Measurements from ENCODE around the gene NFAM1. TPM values are rescaled to one million over a fixed set of nuclear protein-coding genes. Genes with fewer than 3 reads are reported as not detected.

Gene NFAM1
- total RNA-seq, 4 donors from 2014 or later, result 0.11 to 1.9 (median 0.99) TPM

- Histone ChIP-seq H3K27me3 (no peaks in the 10 kb centered on the region), H3K27ac (no peak overlapping the region), H3K9me3 (no peaks in the 10 kb centered on the region), H3K4me3 (no peak overlapping the region), H3K36me3 (no peaks in the 10 kb centered on the region), H3K4me1 (peaks cover 5 to 43% (median 7%) of the 10 kb centered on the region in 3 donors)
- 33 to 56% methylated on average over 9 to 10 of the region's 10 CpGs for WGBS, 2 donors
- TF ChIP-seq CTCF (IDR thresholded peaks at IDR 0.05) (peak in 1 of 6 experiments; percentile 7), POLR2A (IDR thresholded peaks at IDR 0.05) (no peak)
- no peak for DNase-seq
- intact Hi-C loops (cut with DNase I), result no loop called here
Observed at GRCh38 chr22:42353883-42354727, 78.1 kb downstream of the NFAM1 start.

GRCh38 chr22:42350373-42350772 is 81.8 kb downstream of the NFAM1 start:
- H3K4me3 ChIP-seq, result no peak overlapping the region
- 94 to 100% methylated on average over 2 to 3 of the region's 4 CpGs for WGBS, 2 donors
- H3K4me1 ChIP-seq, result peaks cover 0 to 15% (median 0%) of the 10 kb centered on the region in 3 donors
- TF ChIP-seq CTCF (IDR thresholded peaks at IDR 0.05) (no peak), POLR2A (IDR thresholded peaks at IDR 0.05) (no peak)
- no peaks in the 10 kb centered on the region for H3K36me3 ChIP-seq
- intact Hi-C loops (cut with DNase I), result no loop called here
- no peaks in the 10 kb centered on the region for H3K9me3 ChIP-seq
- no peak overlapping the region for H3K27ac ChIP-seq
- no peak for DNase-seq
- H3K27me3 ChIP-seq, result no peaks in the 10 kb centered on the region

GRCh38 chr22:42347281-42347824 is 84.8 kb downstream of the NFAM1 start:
- H3K27me3 ChIP-seq, result peaks cover 0 to 16% (median 0%) of the 10 kb centered on the region in 4 donors
- intact Hi-C loops (cut with DNase I), result no loop called here
- no peak overlapping the region for H3K27ac ChIP-seq
- no peak for DNase-seq
- 87 to 98% methylated on average over 7 to 17 of the region's 27 CpGs for WGBS, 2 donors
- H3K36me3 ChIP-seq, result no peaks in the 10 kb centered on the region
- TF ChIP-seq CTCF (IDR thresholded peaks at IDR 0.05), result no peak
- TF ChIP-seq POLR2A (IDR thresholded peaks at IDR 0.05), result no peak
- no peaks in the 10 kb centered on the region for H3K9me3 ChIP-seq
- H3K4me1 ChIP-seq, result peaks cover 10 to 26% (median 14%) of the 10 kb centered on the region in 3 donors
- no peak overlapping the region for H3K4me3 ChIP-seq

- no peak for TF ChIP-seq CTCF (IDR thresholded peaks at IDR 0.05)
- TF ChIP-seq POLR2A (IDR thresholded peaks at IDR 0.05), result no peak
- intact Hi-C loops (cut with DNase I), result no loop called here
- peaks cover 0 to 19% (median 0%) of the 10 kb centered on the region in 4 donors for H3K27me3 ChIP-seq
- no peak overlapping the region for H3K27ac ChIP-seq
- no peak for DNase-seq
- no peaks in the 10 kb centered on the region for H3K9me3 ChIP-seq
- peaks cover 10 to 33% (median 14%) of the 10 kb centered on the region in 3 donors for H3K4me1 ChIP-seq
- no peak overlapping the region for H3K4me3 ChIP-seq
- 71 to 89% methylated on average over 3 to 6 of the region's 8 CpGs for WGBS, 2 donors
- H3K36me3 ChIP-seq, result no peaks in the 10 kb centered on the region
Observed at GRCh38 chr22:42346722-42347121, 85.5 kb downstream of the NFAM1 start.

GRCh38 chr22:42345458-42345857 is 86.7 kb downstream of the NFAM1 start:
- 60% methylated on average over 1 of the region's 4 CpGs; no CpG with 5 or more reads in 1 of the 2 donors for WGBS, 2 donors
- Histone ChIP-seq H3K4me1 (peaks cover 10 to 45% (median 14%) of the 10 kb centered on the region in 3 donors), H3K27ac (no peak overlapping the region), H3K9me3 (no peaks in the 10 kb centered on the region), H3K36me3 (no peaks in the 10 kb centered on the region), H3K4me3 (no peak overlapping the region), H3K27me3 (peaks cover 0 to 32% (median 0%) of the 10 kb centered on the region in 4 donors)
- intact Hi-C loops (cut with DNase I), result no loop called here
- no peak for TF ChIP-seq POLR2A (IDR thresholded peaks at IDR 0.05)
- no peak for TF ChIP-seq CTCF (IDR thresholded peaks at IDR 0.05)
- DNase-seq, result no peak
